ENCODE results near the gene LRRC71.

DNA sequence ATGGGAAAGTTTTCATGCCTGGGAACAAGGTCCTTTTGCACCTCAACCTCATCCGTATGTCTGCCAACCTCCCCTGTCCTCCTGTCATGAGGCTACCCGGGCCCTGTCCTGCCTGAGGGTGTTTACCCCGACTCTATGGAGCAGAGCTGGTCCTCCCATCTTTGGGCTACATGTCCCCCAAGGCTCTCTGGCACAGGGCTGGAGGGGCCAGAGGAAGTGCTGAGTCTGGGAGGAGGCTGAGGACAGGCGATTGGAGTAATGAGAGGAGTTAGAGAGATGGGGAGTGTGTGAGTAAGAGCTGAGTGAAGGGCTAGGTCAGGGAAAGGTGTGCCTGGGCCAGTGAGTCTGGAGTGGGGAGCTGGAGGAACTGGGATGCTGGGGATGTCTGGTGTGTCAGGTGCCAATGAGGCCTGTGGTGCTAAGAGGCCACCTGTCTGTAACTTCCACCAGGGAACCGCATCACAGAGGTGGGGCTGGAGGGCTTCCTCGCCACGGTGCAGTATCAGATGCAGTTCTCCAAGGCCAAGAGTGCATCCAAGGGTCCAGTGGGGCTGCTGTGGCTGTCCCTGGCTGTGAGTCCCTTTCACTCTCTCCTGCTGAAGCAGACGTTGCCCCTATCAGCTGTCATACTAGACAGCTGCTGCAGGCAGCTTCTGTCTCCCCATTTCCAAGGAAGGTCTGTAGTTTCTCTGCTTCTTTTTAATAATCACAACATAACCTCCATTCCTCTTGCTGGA, 11.7 kb downstream of the LRRC71 start:
- TF ChIP-seq, protein P1, sequence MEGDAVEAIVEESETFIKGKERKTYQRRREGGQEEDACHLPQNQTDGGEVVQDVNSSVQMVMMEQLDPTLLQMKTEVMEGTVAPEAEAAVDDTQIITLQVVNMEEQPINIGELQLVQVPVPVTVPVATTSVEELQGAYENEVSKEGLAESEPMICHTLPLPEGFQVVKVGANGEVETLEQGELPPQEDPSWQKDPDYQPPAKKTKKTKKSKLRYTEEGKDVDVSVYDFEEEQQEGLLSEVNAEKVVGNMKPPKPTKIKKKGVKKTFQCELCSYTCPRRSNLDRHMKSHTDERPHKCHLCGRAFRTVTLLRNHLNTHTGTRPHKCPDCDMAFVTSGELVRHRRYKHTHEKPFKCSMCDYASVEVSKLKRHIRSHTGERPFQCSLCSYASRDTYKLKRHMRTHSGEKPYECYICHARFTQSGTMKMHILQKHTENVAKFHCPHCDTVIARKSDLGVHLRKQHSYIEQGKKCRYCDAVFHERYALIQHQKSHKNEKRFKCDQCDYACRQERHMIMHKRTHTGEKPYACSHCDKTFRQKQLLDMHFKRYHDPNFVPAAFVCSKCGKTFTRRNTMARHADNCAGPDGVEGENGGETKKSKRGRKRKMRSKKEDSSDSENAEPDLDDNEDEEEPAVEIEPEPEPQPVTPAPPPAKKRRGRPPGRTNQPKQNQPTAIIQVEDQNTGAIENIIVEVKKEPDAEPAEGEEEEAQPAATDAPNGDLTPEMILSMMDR (IDR thresholded peaks at IDR 0.05) = no peak
- no peak for TF ChIP-seq POLR2AphosphoS5 (IDR thresholded peaks at IDR 0.05; ENCODE audit: insufficient read depth in 1 of 2, low read depth in 1 of 2)
